ENCODE results near the gene PPFIA1.

The PPFIA1 gene

GRCh38 chr11:70270104-70270876 lies at the start of gene PPFIA1:
Gene PPFIA1, plus strand, starts transcription at chr11:70270690. Its CDS starts 1,483 bp downstream, at chr11:70272173.
- peak; percentile 87 for DNase-seq

- DNase-seq = no peak
Observed at GRCh38 chr11:70220920-70221319, 49.6 kb upstream of the PPFIA1 start.

- no peak for DNase-seq
Observed at GRCh38 chr11:70225681-70226177, 44.8 kb upstream of the PPFIA1 start.

- DNase-seq = no peak
Observed at GRCh38 chr11:70226183-70226582, 44.3 kb upstream of the PPFIA1 start.

GRCh38 chr11:70226967-70227366 lies 43.5 kb upstream of the PPFIA1 start:
- DNase-seq = no peak

GRCh38 chr11:70229737-70230136 lies 40.8 kb upstream of the PPFIA1 start:
- no peak for DNase-seq

- DNase-seq = no peak
Observed at GRCh38 chr11:70230151-70230839, 40.2 kb upstream of the PPFIA1 start.

GRCh38 chr11:70230840-70231710 lies 39.4 kb upstream of the PPFIA1 start:
- no peak for DNase-seq

- DNase-seq = no peak
Observed at GRCh38 chr11:70233034-70233433, 37.5 kb upstream of the PPFIA1 start.

GRCh38 chr11:70233511-70233934 lies 37.0 kb upstream of the PPFIA1 start:
- no peak for DNase-seq

- no peak for DNase-seq
Observed at GRCh38 chr11:70233962-70234361, 36.5 kb upstream of the PPFIA1 start.

GRCh38 chr11:70240337-70240736 lies 30.2 kb upstream of the PPFIA1 start:
- no peak for DNase-seq

- no peak for DNase-seq
Observed at GRCh38 chr11:70241709-70242108, 28.8 kb upstream of the PPFIA1 start.

GRCh38 chr11:70242885-70243284 lies 27.6 kb upstream of the PPFIA1 start:
- DNase-seq = no peak

- DNase-seq = no peak
Observed at GRCh38 chr11:70243912-70244652, 26.4 kb upstream of the PPFIA1 start.

- DNase-seq = no peak
Observed at GRCh38 chr11:70244698-70245097, 25.8 kb upstream of the PPFIA1 start.

- DNase-seq = no peak
Observed at GRCh38 chr11:70246196-70246595, 24.3 kb upstream of the PPFIA1 start.

- no peak for DNase-seq
Observed at GRCh38 chr11:70247042-70247709, 23.3 kb upstream of the PPFIA1 start.

GRCh38 chr11:70247710-70248072 lies 22.8 kb upstream of the PPFIA1 start:
- DNase-seq = no peak

GRCh38 chr11:70250876-70251658 lies 19.4 kb upstream of the PPFIA1 start:
- DNase-seq = no peak
